Parathyroid adenoma (tissue), 2 donors: ENCODE data around the gene NECAP2.
"Not testable (repeated sequence)": the region's sequence is repeated elsewhere in the genome, so short reads cannot be mapped to it uniquely, and the experiment has no call there.

ENCODE experiments used
- H2AFZ ChIP-seq: fragments of 300-600 bp; sonication (generic); one replicate; pipeline ENCODE4 v1.7.0; 2017; ENCODE audit warnings: antibody characterized with exemption, mild to moderate bottlenecking
- H3K27ac ChIP-seq: fragments of 300-600 bp; sonication (generic); one replicate; pipeline ENCODE4 v1.7.0; 2017
- H3K27me3 ChIP-seq: fragments of 300-600 bp; sonication (generic); one replicate; pipeline ENCODE4 v1.7.0; 2017; ENCODE audit warnings: low read length; ENCODE audit not compliant: control insufficient read depth, insufficient read depth
- H3K36me3 ChIP-seq: fragments of 300-600 bp; sonication (generic); one replicate; pipeline ENCODE4 v1.7.0; 2017; ENCODE audit warnings: low read length; ENCODE audit not compliant: control insufficient read depth, insufficient read depth
- H3K4me1 ChIP-seq: fragments of 300-600 bp; sonication (generic); one replicate; pipeline ENCODE4 v1.7.0; 2017; ENCODE audit warnings: control low read depth
- H3K4me2 ChIP-seq: fragments of 300-600 bp; sonication (generic); one replicate; pipeline ENCODE4 v1.7.0; 2017; ENCODE audit warnings: low read length
- H3K4me3 ChIP-seq: fragments of 300-600 bp; sonication (generic); one replicate; pipeline ENCODE4 v1.7.0; 2017; ENCODE audit warnings: low read depth, low read length
- H3K79me2 ChIP-seq: fragments of 300-600 bp; sonication (generic); one replicate; pipeline ENCODE4 v1.7.0; 2017; ENCODE audit warnings: control low read depth
- H3K9ac ChIP-seq: fragments of 300-600 bp; sonication (generic); one replicate; pipeline ENCODE4 v1.7.0; 2017; ENCODE audit warnings: mild to moderate bottlenecking
- H3K9me3 ChIP-seq: fragments of 300-600 bp; sonication (generic); one replicate; pipeline ENCODE4 v1.7.0; 2017; ENCODE audit warnings: low read length; ENCODE audit not compliant: control insufficient read depth
- CTCF ChIP-seq: fragments of 300-600 bp; sonication (generic); IDR thresholded peaks from one replicate; pipeline ENCODE4 v1.7.0; 2017; ENCODE audit warnings: antibody characterized with exemption, mild to moderate bottlenecking
- donor health status: primary hyperparathyroidism.

Gene NECAP2

GRCh38 chr1:16451841-16452528, 11.5 kb downstream of the NECAP2 start:
- H3K27me3 ChIP-seq = no peaks in the 10 kb centered on the region
- no peaks in the 10 kb centered on the region for H3K9me3 ChIP-seq
- H2AFZ ChIP-seq = no peak overlapping the region
- H3K27ac ChIP-seq = no peak overlapping the region
- no peaks in the 10 kb centered on the region for H3K4me1 ChIP-seq
- no peak for TF ChIP-seq CTCF
- no peaks in the 10 kb centered on the region for H3K36me3 ChIP-seq
- H3K4me3 ChIP-seq = no peak overlapping the region
- H3K9ac ChIP-seq = no peak overlapping the region
- H3K4me2 ChIP-seq = no peak overlapping the region
- H3K79me2 ChIP-seq = no peaks in the 10 kb centered on the region

GRCh38 chr1:16454909-16455308, 14.4 kb downstream of the NECAP2 start:
- H3K9me3 ChIP-seq = not testable (repeated sequence)

GRCh38 chr1:16456151-16456550, 15.6 kb downstream of the NECAP2 start:
- H3K4me2 ChIP-seq, H3K36me3 ChIP-seq, H3K79me2 ChIP-seq, H3K4me3 ChIP-seq, H3K9ac ChIP-seq, H3K4me1 ChIP-seq, H3K9me3 ChIP-seq, H3K27me3 ChIP-seq, H3K27ac ChIP-seq, H2AFZ ChIP-seq: not testable (repeated sequence)

More at GRCh38 chr1:16454909-16455308, 14.4 kb downstream of the NECAP2 start:
- H3K4me2 ChIP-seq, H2AFZ ChIP-seq, H3K27ac ChIP-seq, H3K36me3 ChIP-seq, H3K4me3 ChIP-seq, H3K27me3 ChIP-seq, H3K4me1 ChIP-seq, H3K79me2 ChIP-seq, H3K9ac ChIP-seq: not testable (repeated sequence)

GRCh38 chr1:16458831-16459230, 18.3 kb downstream of the NECAP2 start:
- Histone ChIP-seq H3K4me3 (no peak overlapping the region), H3K27ac (no peak overlapping the region), H3K9ac (no peak overlapping the region), H3K9me3 (no peaks in the 10 kb centered on the region), H3K27me3 (no peaks in the 10 kb centered on the region), H3K36me3 (no peaks in the 10 kb centered on the region), H3K4me1 (no peaks in the 10 kb centered on the region), H3K4me2 (no peak overlapping the region), H2AFZ (no peak overlapping the region), H3K79me2 (no peaks in the 10 kb centered on the region)
- TF ChIP-seq CTCF = no peak

- Histone ChIP-seq H3K9ac (no peak overlapping the region), H3K9me3 (no peaks in the 10 kb centered on the region), H2AFZ (no peak overlapping the region), H3K79me2 (no peaks in the 10 kb centered on the region), H3K27me3 (no peaks in the 10 kb centered on the region), H3K4me1 (no peaks in the 10 kb centered on the region), H3K36me3 (no peaks in the 10 kb centered on the region), H3K4me2 (no peak overlapping the region), H3K4me3 (no peak overlapping the region), H3K27ac (no peak overlapping the region)
- TF ChIP-seq CTCF = no peak
These were observed 18.9 kb downstream of the NECAP2 start for GRCh38 chr1:16459352-16459925.
